Cardiac fibroblast (primary cell): ENCODE results near the gene CEACAM6.

Source experiments
- DNase-seq, 2 donors: peaks; one replicate each; pipeline versions ENCODE4 v3.0.0 to v3.0.0-alpha.2; 2010; ENCODE audit warnings: low read depth in 2 of 2
- H3K4me3 ChIP-seq, 2 donors: replicated peaks in 1 of 2; 1 replicate in 1 of 2; 2 replicates in 1 of 2; pipeline ENCODE4 v1.5.1; 2011; ENCODE audit warnings: low read depth in 2 of 2, low read length in 2 of 2, mild to moderate bottlenecking in 2 of 2, moderate library complexity in 1 of 2
- TF ChIP-seq, protein P1 (sequence below): IDR thresholded peaks from one replicate; pipeline ENCODE4 v1.5.1; 2011; ENCODE audit warnings: low read depth, mild to moderate bottlenecking, low read length, inconsistent platforms

Gene CEACAM6

DNA sequence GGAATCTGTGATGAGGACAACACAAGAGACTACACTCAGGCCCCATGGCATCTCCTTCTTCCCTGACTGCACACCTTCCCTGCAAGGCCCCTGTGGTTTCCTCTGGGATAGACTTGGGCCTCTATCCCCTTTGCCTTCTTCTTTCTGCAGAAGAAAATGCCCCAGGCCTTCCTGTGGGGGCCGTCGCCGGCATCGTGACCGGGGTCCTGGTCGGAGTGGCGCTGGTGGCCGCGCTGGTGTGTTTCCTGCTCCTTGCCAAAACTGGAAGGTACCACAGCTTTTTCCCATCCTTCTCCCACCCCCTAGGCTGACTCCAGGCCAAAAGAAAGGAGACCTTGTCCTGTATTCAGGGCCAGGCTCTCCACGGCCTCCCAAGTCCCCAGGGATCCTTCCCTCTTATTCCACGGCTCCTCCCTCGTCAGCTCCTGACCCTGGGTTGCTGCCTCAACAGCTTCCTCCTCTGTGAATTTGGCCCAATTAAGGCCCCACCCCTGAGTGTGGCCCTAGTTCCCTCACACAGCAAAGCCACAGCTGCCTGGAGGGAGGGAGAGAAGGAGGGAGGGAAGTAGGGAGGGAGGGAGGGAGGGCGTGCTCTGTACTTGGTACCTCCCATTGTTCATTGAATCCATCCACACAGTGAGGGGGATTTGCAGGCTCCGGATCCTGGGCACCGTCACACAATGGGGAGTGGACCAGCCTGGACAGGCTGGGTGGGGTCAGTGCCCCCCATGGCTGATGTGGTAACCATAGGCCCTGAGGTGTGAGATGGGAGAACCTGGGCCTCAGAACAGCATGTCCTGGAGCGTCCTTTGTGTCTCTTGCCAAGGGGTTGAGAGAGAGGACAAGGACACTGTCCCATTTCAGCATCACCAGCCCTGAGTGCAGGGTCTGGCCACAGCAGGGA lies 53.6 kb downstream of the CEACAM6 start:
- TF ChIP-seq, protein P1, sequence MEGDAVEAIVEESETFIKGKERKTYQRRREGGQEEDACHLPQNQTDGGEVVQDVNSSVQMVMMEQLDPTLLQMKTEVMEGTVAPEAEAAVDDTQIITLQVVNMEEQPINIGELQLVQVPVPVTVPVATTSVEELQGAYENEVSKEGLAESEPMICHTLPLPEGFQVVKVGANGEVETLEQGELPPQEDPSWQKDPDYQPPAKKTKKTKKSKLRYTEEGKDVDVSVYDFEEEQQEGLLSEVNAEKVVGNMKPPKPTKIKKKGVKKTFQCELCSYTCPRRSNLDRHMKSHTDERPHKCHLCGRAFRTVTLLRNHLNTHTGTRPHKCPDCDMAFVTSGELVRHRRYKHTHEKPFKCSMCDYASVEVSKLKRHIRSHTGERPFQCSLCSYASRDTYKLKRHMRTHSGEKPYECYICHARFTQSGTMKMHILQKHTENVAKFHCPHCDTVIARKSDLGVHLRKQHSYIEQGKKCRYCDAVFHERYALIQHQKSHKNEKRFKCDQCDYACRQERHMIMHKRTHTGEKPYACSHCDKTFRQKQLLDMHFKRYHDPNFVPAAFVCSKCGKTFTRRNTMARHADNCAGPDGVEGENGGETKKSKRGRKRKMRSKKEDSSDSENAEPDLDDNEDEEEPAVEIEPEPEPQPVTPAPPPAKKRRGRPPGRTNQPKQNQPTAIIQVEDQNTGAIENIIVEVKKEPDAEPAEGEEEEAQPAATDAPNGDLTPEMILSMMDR, result no peak
- no peak overlapping the region for H3K4me3 ChIP-seq
- DNase-seq, result no peak

DNA sequence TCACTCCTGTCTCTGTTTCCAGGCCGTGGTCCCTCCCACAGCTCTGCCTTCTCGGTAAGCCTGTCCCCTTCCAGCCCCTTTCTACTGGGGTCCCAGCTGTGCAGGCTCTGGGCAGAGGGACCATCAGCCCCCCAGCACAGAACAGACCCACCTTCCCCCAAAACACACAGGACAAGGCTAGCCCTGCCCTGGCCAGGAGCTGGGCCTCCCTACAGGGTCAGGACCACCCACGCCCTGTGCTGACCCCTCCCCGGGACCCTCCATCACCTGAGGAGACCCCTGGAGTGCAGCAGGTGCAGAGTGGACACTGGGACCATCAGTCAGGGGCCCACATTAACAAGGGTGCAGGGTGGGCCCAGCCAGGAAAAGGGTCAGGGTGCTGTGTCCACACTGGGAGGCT lies 55.0 kb downstream of the CEACAM6 start:
- H3K4me3 ChIP-seq, result no peak overlapping the region
- no peak for DNase-seq
- TF ChIP-seq, protein P1, result no peak

DNA sequence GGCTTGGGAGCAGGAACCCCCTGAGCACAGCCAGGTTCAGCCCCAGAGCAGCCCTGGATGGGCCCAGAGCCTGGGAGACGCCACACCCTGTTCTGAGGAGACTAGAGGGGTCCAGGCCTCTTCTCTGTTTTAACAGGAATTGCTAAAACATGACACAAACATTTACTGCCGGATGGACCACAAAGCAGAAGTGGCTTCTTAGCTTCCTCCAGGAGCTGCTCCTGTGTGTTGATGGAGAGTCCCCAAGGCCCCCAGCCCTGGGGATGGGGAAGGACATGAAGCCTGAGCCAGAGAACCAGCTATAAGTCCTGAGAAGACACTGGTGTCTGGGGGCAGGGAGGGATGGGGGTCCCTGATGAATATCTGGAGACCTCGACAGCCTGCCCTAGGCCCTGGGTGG lies 55.7 kb downstream of the CEACAM6 start:
- TF ChIP-seq, protein P1, result no peak
- no peak for DNase-seq
- no peak overlapping the region for H3K4me3 ChIP-seq

DNA sequence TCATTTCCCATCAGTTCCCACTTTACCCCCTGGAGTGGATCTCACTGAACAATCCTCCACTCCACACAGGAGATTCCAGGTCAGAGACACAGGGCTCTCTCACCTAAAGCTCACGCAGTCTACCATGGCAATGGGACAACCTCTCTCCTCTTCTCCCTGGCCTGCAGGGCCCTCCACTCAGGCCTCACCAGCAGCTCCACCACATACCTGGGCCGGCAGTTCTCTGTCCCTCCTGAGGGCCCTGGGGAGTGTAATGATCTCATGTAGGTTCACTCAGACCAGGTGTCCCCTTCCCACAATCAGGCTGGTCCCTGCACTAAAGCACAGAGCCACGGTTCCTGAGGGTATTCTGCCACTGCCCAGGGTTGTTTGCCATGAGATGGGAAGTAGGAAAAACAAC lies 56.7 kb downstream of the CEACAM6 start:
- DNase-seq, result no peak
- H3K4me3 ChIP-seq, result no peak overlapping the region
- TF ChIP-seq, protein P1, result no peak

DNA sequence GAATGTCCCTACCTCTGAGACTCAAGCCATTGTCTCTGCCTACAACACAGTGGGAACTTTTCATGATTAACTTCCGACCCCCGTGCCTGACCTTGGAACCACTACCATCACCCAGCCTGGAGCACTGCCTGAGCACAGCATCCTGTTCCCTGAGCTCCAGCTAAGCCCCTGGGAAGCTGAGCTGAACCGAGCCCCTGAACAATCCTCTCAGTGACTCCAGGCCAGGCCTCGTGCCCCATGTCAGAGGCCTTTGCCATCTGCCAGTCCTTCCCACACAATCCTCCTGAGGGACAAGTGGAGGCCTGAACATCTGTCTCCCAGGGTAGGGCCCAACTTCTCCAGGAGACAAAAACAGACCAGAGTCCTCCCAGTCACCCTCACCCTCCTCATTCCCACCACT lies 58.6 kb downstream of the CEACAM6 start:
- TF ChIP-seq, protein P1, result no peak
- H3K4me3 ChIP-seq, result no peak overlapping the region

DNA sequence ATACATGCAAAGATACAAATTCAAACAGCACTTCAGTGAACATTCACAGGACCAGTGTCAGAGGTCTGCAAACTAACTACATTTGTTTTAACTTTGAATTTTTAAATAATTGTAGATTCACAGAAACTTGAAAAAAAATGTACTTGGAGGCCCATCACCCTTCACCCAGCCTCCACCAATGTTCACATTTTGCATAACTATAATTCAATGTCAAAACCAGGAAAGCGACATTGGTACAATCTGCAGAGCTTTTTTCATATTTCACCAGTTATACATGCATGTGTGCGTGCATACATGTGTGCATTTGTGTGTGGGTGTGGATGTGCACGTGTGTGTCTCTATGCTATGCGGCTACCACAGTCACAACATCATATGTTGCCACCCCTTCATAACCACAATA lies 60.0 kb downstream of the CEACAM6 start:
- no peak for DNase-seq
- TF ChIP-seq, protein P1, result no peak
- H3K4me3 ChIP-seq, result no peak overlapping the region

More for the DNA sequence above, 58.6 kb downstream of the CEACAM6 start:
- DNase-seq, result no peak

DNA sequence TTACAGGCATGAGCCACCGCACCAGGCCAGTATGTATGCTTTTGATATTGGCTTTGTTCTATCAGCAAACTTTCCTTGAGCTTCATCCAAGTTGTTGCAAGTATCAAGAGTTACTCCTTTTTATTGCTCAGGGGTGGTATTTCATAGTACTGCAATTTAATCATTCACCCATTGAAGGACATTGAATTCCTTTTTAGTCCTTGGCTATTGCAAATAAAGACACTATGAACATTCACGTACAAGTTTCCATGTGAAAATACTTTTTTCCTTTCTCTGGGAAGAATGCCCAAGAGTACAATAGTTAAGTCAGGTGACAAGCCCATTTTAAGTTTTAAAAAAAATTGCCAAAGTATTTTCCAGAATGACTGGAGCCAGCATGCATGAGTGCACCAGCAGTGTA lies 61.4 kb downstream of the CEACAM6 start:
- TF ChIP-seq, protein P1, result no peak
- DNase-seq, result no peak
- H3K4me3 ChIP-seq, result no peak overlapping the region
